H1 (cell line): ENCODE measurements around the gene SGPP2. TPM values are rescaled to one million over a fixed set of nuclear protein-coding genes. Genes with fewer than 3 reads are reported as not detected.

ENCODE experiments used
- ASH2L ChIP-seq: fragments of 200-600, 300-600 bp; sonication (generic); IDR thresholded peaks from one replicate; pipeline ENCODE4 v1.7.1; 2017; ENCODE audit warnings: low read length
- MAFK ChIP-seq: IDR thresholded peaks from 2 replicates; pipeline ENCODE4 v1.6.1; 2012; ENCODE audit warnings: low read depth, mild to moderate bottlenecking, improper control_type of control experiment, low read length
- SAP30 ChIP-seq: fragments of 300-600 bp; sonication (generic); IDR thresholded peaks from 2 replicates; pipeline ENCODE4 v1.7.1; 2012; ENCODE audit warnings: low read length, moderate library complexity, mild to moderate bottlenecking, inconsistent platforms; ENCODE audit not compliant: insufficient read depth, insufficient replicate concordance
- polyA plus RNA-seq, 7 experiments: library from polyadenylated mRNA; depleted of rRNA in 3 of 7; stranded (reverse) in 5 of 7; unstranded in 2 of 7; fragments of >200 nt in 5 of 7; fragments of 200-250 nt in 2 of 7; gene quantifications; 1 replicate in 5 of 7; 2 replicates in 1 of 7; 4 replicates in 1 of 7; pipeline versions ENCODE4 v1.2.1 to v1.2.3, GENCODE V29; 2011 to 2013; ENCODE audit warnings: missing spikeins in 2 of 7, mixed read lengths in 2 of 7
- total RNA-seq: library from RNA; stranded (reverse); fragmentation: NEBNext Ultra II Directional; extraction: Animal tissue kit (Norgen Biotek cat#: 25700); gene quantifications from 2 replicates; pipeline ENCODE4 v1.2.1, GENCODE V29; 2021

The SGPP2 gene
- total and polyA plus RNA-seq, 2 of the 8 experiments (the other 6 are each of a cell fraction or from before 2014, with no cell fraction given) = 0.29 TPM; not detected in 1

DNA sequence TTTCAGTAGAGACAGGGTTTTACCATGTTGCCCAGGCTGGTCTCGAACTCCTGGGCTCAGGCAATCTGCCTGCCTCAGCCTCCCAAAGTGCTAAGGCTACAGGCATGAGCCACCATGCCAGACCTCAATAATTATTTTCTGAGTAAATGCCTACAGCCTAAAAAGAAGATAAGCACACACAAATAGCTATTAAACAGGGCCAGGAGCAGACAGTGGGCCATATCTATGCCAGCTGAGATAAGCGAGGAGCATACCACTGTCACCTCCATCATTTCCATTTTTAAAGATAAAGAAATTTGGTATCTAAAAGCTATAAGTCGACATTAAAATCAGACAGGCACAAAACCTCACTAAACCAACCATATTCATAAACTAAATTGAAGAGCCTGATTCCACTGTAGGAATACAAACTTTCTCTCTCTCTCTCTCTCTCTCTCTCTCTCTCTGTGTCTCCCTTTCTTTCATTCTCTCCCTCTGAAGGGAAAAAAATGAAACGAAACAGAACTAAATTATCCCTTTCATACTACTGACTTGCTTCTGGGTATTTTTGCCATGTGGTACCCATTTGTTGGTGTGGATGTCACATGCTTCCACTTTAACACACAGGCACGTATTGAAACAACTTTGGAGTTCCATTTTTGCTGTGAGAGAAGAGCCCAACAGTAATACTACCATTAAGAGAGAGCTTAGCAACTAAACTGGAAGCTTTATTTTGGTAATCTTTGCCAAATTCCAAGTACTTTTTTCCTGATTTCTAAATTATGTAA lies 180.6 kb downstream of the SGPP2 start (continued):
- TF ChIP-seq ASH2L = no peak
- no peak for TF ChIP-seq MAFK
- TF ChIP-seq SAP30 = no peak
